NT2/D1 (cell line): ENCODE results near the gene PTGDS.

ENCODE experiments used
- SUZ12 ChIP-seq: IDR thresholded peaks from 2 replicates; pipeline ENCODE4 v1.6.1; 2011; ENCODE audit not compliant: insufficient read length, insufficient read depth; ENCODE audit errors: extremely low read depth
- YY1 ChIP-seq: IDR thresholded peaks from 2 replicates; pipeline ENCODE4 v1.6.1; 2011; ENCODE audit not compliant: insufficient read length, insufficient read depth
- ZNF274 ChIP-seq: IDR thresholded peaks from 2 replicates; pipeline ENCODE4 v1.6.1; 2011; ENCODE audit warnings: mild to moderate bottlenecking, low read depth, low read length

- TF ChIP-seq YY1 (no peak), ZNF274 (no peak), SUZ12 (no peak)
Observed at GRCh38 chr9:137001857-137002645, 24.7 kb downstream of the PTGDS start.
